NB4 (cell line): ENCODE results near the gene LRRC3C.

Experiments used
- CTCF ChIP-seq: IDR thresholded peaks from one replicate; pipeline ENCODE4 v1.5.1; 2012; ENCODE audit warnings: low read depth, low read length
- MAX ChIP-seq: IDR thresholded peaks from 2 replicates; pipeline ENCODE4 v1.6.1; 2011; ENCODE audit warnings: low read depth, low read length
- POLR2A ChIP-seq: IDR thresholded peaks from 2 replicates; pipeline ENCODE4 v1.6.1; 2011; ENCODE audit warnings: mild to moderate bottlenecking; ENCODE audit not compliant: insufficient read length; ENCODE audit errors: extremely low read depth

- TF ChIP-seq CTCF (no peak), POLR2A (no peak), MAX (no peak)
Observed at GRCh38 chr17:39946551-39947330, 19.2 kb downstream of the LRRC3C start.
